HEK293 (cell line): Measurements from ENCODE around the gene SKOR1.

Experiments used
- SETDB1 ChIP-seq: IDR thresholded peaks from one replicate; pipeline ENCODE4 v1.6.1; 2017; ENCODE audit warnings: mild to moderate bottlenecking, low read length, moderate library complexity, mixed read lengths; ENCODE audit not compliant: insufficient read length
- YY1 ChIP-seq: fragments of 450-650 bp; formaldehyde crosslinking; IDR thresholded peaks from 2 replicates; pipeline ENCODE4 v1.5.1; 2018; ENCODE audit warnings: missing biosample characterization, missing genetic modification characterization
- TF ChIP-seq, protein P1 (sequence below): fragments of 450-650 bp; formaldehyde crosslinking; IDR thresholded peaks from 2 replicates; pipeline ENCODE4 v1.5.1; 2016; ENCODE audit warnings: missing biosample characterization, missing genetic modification characterization
- TF ChIP-seq, protein P2 (sequence below): fragments of 450-650 bp; formaldehyde crosslinking; IDR thresholded peaks from 2 replicates; pipeline ENCODE4 v1.5.1; 2016; ENCODE audit warnings: missing biosample characterization, missing genetic modification characterization

DNA sequence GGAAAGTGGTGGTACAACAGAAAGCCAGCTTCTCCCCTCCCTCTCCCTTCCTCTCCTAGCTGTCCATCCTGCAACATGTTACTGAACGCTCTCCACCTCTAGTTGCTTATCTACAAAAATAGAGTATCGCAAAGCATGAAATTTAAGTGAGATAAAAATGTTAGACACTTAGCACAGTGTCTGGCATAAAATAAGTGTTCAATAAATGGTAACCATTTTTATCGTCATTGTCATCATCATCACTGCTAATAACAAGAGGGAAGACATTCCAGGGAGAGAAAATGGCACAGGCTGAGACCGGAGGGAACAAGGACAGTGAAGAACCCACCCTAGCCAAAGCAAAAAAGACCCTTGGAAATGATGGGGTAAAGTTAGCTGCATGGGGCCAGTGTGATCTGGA, 38.7 kb upstream of the SKOR1 start:
- TF ChIP-seq, protein P1, sequence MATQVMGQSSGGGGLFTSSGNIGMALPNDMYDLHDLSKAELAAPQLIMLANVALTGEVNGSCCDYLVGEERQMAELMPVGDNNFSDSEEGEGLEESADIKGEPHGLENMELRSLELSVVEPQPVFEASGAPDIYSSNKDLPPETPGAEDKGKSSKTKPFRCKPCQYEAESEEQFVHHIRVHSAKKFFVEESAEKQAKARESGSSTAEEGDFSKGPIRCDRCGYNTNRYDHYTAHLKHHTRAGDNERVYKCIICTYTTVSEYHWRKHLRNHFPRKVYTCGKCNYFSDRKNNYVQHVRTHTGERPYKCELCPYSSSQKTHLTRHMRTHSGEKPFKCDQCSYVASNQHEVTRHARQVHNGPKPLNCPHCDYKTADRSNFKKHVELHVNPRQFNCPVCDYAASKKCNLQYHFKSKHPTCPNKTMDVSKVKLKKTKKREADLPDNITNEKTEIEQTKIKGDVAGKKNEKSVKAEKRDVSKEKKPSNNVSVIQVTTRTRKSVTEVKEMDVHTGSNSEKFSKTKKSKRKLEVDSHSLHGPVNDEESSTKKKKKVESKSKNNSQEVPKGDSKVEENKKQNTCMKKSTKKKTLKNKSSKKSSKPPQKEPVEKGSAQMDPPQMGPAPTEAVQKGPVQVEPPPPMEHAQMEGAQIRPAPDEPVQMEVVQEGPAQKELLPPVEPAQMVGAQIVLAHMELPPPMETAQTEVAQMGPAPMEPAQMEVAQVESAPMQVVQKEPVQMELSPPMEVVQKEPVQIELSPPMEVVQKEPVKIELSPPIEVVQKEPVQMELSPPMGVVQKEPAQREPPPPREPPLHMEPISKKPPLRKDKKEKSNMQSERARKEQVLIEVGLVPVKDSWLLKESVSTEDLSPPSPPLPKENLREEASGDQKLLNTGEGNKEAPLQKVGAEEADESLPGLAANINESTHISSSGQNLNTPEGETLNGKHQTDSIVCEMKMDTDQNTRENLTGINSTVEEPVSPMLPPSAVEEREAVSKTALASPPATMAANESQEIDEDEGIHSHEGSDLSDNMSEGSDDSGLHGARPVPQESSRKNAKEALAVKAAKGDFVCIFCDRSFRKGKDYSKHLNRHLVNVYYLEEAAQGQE (tag by site-specific recombination) = no peak
- TF ChIP-seq SETDB1 = no peak
- TF ChIP-seq, protein P2, sequence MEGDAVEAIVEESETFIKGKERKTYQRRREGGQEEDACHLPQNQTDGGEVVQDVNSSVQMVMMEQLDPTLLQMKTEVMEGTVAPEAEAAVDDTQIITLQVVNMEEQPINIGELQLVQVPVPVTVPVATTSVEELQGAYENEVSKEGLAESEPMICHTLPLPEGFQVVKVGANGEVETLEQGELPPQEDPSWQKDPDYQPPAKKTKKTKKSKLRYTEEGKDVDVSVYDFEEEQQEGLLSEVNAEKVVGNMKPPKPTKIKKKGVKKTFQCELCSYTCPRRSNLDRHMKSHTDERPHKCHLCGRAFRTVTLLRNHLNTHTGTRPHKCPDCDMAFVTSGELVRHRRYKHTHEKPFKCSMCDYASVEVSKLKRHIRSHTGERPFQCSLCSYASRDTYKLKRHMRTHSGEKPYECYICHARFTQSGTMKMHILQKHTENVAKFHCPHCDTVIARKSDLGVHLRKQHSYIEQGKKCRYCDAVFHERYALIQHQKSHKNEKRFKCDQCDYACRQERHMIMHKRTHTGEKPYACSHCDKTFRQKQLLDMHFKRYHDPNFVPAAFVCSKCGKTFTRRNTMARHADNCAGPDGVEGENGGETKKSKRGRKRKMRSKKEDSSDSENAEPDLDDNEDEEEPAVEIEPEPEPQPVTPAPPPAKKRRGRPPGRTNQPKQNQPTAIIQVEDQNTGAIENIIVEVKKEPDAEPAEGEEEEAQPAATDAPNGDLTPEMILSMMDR = no peak
- no peak for TF ChIP-seq YY1
